NCI-H2196 treated with DMSO at 0.1 percent for 48 hours (cell line): ENCODE results near the gene GFAP.

Source experiments
- DNase-seq: peaks from one replicate; lab custom pipeline; 2025; ENCODE audit not compliant: unreplicated experiment; lab: John Stamatoyannopoulos, UW

GFAP gene

DNA sequence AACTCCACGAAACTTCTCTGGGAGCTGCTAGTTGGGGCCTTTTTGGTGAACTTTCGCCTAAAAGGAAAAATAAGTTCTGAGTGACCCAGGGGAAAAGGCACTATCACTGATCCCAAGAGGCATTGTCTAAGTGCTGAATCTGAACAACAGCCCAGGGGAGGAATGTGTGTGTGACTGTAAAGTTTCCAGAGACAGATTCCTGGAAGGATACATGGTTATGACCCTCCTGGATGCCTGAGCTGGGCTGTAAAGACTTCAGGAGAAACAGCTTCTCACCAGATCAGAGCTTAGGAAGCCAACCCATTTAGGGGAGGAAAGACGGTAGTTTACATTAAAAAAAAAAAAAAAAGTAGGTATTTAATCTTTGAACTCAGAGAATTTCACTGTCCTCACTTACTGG lies 47.5 kb downstream of the GFAP start:
- no peak for DNase-seq

DNA sequence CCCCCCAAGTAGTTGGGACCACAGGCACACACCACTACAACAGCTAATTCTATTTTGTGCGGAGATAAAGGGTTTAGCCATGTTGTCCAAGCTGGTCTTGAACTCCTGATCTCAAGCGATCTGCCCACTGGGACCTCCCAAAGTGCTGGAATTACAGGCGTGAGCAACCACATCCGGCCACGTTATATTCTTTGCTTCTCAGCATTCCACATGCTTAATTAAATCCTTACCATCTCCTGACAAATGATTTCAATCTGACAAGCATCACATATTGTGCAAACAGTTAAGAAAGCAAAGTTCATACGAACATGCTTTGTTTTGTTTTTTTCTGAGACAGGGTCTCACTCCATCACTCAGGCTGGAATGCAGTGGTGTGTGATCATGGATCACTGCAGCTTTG lies 49.4 kb downstream of the GFAP start:
- DNase-seq, result no peak

- DNase-seq, result peak; percentile 62
Measured at GRCh38 chr17:44865231-44865660, 50.1 kb downstream of the GFAP start.

DNA sequence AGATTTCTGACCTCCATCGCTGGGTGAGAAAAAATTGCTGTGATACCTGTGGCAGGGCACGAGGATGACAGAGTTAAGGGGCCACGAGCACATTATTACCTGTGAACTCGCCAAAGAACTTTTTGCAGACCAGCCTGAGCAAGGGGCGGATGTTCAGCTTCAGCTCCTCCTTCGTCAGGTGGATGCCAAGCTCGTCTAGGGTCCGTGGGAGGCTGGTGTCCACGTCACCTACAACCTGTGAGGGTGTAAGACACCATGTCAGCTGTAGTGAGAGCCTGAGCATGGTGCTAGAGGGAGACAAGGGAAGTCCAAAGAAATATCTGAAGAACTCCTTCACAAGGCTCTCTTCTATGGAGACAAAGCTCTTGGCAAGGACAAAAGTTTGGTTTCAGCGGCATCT lies 50.5 kb downstream of the GFAP start:
- no peak for DNase-seq

DNA sequence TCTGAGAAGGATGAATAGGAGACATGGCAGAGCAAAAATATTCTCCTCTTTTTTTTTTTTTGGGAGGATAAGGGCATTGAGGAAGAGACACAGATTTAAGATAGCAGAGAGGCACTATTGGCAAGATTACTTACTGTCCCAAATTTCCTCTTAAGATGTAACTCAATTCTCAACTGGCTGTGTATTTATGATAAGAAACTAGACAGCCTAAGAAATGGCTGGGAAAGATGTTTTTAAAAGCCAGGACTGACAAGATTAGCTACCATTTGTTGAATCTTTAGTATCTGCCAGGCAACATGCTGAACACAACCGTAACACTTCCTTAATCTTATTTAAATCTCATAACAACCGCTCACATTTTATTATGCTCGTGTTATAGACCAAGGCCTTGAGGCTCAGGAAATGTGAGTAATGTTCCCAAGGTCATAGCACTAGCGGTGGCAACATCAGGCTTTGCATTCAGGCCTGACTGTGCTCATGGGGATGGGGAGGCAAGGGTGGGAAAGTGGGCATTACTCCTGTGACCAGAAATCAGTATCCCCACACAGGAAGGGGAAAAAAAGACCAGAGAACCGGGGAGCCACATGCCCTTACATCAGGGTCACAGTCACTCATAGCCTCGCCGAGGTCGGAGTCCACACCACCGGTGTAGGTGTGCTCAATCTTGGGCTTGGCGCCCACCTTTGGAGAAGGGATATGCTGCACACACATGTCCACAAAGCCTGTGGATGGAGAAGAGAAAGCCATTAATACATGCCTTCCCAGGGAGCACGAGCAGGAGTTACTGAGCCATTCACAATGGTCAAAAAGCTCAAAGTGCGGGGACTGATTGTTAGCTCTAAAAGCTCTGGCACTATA lies 52.0 kb downstream of the GFAP start:
- no peak for DNase-seq

- DNase-seq, result no peak
Measured at GRCh38 chr17:44862278-44862914, 52.9 kb downstream of the GFAP start.

- DNase-seq, result no peak
Measured at GRCh38 chr17:44859701-44860100, 55.6 kb downstream of the GFAP start.

- no peak for DNase-seq
Measured at GRCh38 chr17:44854192-44854591, 61.1 kb downstream of the GFAP start.
